GM20431 (cell line): ENCODE measurements around the gene PCDH1.
"Not testable (repeated sequence)": the region's sequence is repeated elsewhere in the genome, so short reads cannot be mapped to it uniquely, and the experiment has no call there.

Experiments
- in situ Hi-C: fragments of 300-500 bp; cut with MseI, MboI; formaldehyde crosslinking; loops from one replicate; pipeline ENCODE4 v1.15.0; 2020; ENCODE audit warnings: low sequenced_read_pairs; ENCODE audit not compliant: unreplicated experiment

PCDH1 gene

GRCh38 chr5:141878186-141878710 lies at the start of gene PCDH1:
PCDH1 (minus strand) TSS chr5:141878410; CDS start chr5:141878262, 148 bp downstream.
- in situ Hi-C loops = no loop called here

- in situ Hi-C loops = no loop called here
Observed at GRCh38 chr5:141926434-141926833, 48.2 kb upstream of the PCDH1 start.

- in situ Hi-C loops = no loop called here
Observed at GRCh38 chr5:141923448-141924313, 45.5 kb upstream of the PCDH1 start, which contains the start of gene DELE1. DELE1 (plus strand) TSS chr5:141923871; CDS start chr5:141923942, 71 bp downstream.

GRCh38 chr5:141922827-141923447 lies 44.7 kb upstream of the PCDH1 start:
- in situ Hi-C loops = not testable (repeated sequence)

GRCh38 chr5:141920771-141921170 lies 42.6 kb upstream of the PCDH1 start:
- in situ Hi-C loops = no loop called here

- in situ Hi-C loops = no loop called here
Observed at GRCh38 chr5:141919218-141920119, 41.3 kb upstream of the PCDH1 start.

GRCh38 chr5:141917760-141918159 lies 39.5 kb upstream of the PCDH1 start:
- in situ Hi-C loops = no loop called here

GRCh38 chr5:141916522-141916921 lies 38.3 kb upstream of the PCDH1 start:
- in situ Hi-C loops = no loop called here

- in situ Hi-C loops = no loop called here
Observed at GRCh38 chr5:141915881-141916336, 37.7 kb upstream of the PCDH1 start.

- in situ Hi-C loops = no loop called here
Observed at GRCh38 chr5:141914797-141915196, 36.6 kb upstream of the PCDH1 start.

GRCh38 chr5:141914199-141914743 lies 36.1 kb upstream of the PCDH1 start:
- in situ Hi-C loops = no loop called here

- in situ Hi-C loops = no loop called here
Observed at GRCh38 chr5:141913560-141914198, 35.5 kb upstream of the PCDH1 start.

- in situ Hi-C loops = no loop called here
Observed at GRCh38 chr5:141910271-141910673, 32.1 kb upstream of the PCDH1 start.

- in situ Hi-C loops = no loop called here
Observed at GRCh38 chr5:141909212-141909611, 31.0 kb upstream of the PCDH1 start.

GRCh38 chr5:141908796-141909195 lies 30.6 kb upstream of the PCDH1 start:
- in situ Hi-C loops = no loop called here

GRCh38 chr5:141906972-141907371 lies 28.8 kb upstream of the PCDH1 start:
- in situ Hi-C loops = no loop called here

GRCh38 chr5:141906517-141906916 lies 28.3 kb upstream of the PCDH1 start:
- in situ Hi-C loops = no loop called here

GRCh38 chr5:141904551-141904950 lies 26.3 kb upstream of the PCDH1 start:
- in situ Hi-C loops = no loop called here

GRCh38 chr5:141903261-141903660 lies 25.1 kb upstream of the PCDH1 start:
- in situ Hi-C loops = no loop called here
